Left lobe of liver (tissue), 2 donors: ENCODE results near the gene DEDD2. TPM values are rescaled to one million over a fixed set of nuclear protein-coding genes. Genes with fewer than 3 reads are reported as not detected.
A peak's percentile ranks its signal among the peaks of the same experiment; 100 is the strongest.

Experiments used
- ATAC-seq: fragments of 200-7000 bp; cut with Tn5 transposase; one replicate; pipeline ENCODE4 v1.9.1; 2020; ENCODE audit warnings: mild to moderate bottlenecking, moderate library complexity
- DNase-seq: peaks from one replicate; pipeline ENCODE4 v3.0.0-alpha.2; 2020; ENCODE audit warnings: low spot score
- total RNA-seq: library from RNA; stranded (reverse); gene quantifications from one replicate; pipeline ENCODE4 v1.2.1, GENCODE V29; 2021
- donor health status: DM: no; HTN: no; CAD: no; lungs with moderate emphysema.
- donor health status: DM: no; HTN: yes; CAD: no.

The DEDD2 gene
- total RNA-seq, 1 donor from 2014 or later, result 15.0 TPM

- ATAC-seq (no peak), DNase-seq (no peak)
Measured at GRCh38 chr19:42175952-42176648, 41.4 kb downstream of the DEDD2 start.

DNA sequence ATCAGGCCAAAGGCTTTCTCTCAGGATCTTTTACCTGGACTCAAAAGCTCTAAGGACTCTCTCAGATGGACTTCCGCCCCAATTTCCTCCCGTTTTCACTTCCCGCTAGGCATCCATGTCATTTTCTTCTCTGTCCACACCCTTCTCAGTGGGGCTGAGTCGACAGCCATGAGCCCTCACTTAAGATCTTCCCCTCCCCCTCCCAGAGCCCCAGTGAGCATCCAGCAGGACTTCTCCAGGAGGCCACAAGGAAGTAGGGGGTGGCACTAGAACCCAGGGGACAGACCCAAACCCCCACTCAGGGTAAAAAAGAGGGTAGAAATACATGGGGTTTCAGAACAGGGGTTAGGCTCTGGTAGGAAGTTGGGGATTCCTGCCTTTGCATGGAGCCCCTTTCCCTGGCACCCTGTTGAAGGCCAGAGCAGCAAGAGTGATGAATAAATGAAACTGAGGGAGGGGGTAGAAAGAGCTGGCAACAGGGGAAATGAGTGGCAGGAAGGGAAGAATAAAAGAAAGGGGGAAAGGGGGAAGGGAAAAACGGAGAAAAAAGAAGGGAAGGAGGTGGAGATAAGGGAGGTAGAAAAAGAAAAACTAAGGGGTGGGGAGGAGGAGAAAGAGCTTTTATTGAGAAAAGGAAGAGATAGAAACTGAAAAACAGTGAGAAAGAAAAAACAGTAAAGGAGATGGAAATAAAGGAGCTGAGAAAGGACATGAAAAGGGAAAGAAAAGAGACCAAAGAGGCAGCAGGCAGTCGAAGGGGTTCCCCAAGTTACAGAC, 42.3 kb downstream of the DEDD2 start:
- DNase-seq, result no peak
- ATAC-seq, result no peak

- DNase-seq (no peak), ATAC-seq (no peak)
Measured at GRCh38 chr19:42174188-42174587, 43.3 kb downstream of the DEDD2 start.

DNA sequence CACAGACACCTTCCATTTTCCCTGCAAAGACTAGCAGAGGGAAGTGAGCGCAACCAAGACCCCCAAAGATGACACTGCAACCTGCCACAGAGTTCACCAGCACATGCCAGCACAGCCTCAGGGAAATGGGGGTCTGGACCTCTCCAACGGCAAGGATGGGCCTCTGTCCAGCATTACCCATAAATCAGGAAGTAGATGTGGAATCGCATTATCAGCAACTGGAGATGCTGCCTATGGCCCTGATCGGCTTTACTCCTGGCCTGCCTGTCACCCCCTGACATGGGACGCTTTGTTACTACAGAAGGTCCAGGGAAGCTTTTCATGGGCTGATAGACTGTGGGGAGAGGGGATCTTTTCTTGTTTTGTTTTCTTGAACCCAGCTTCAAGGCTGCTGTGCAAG, 43.8 kb downstream of the DEDD2 start:
- ATAC-seq (no peak), DNase-seq (no peak)

DNA sequence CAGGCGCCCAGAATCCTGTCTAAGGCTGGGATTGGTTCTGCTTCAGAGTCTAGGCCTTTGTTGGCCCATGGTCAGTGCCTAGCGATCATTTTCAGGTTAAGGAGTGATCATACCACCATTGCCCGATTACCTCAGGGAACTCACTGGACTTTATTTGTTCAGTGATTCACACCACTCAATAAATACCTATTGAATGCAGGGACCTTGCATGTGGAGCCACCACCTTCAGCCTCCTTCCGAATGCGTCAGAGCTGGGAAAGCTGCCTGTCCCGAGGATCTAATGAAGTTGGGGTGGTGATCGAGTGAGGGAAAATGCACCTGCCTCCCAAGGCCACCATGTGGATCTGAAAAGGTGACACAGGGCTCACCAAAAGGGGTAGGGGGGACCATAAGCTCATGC, 45.2 kb downstream of the DEDD2 start:
- DNase-seq (no peak), ATAC-seq (no peak)

GRCh38 chr19:42170715-42171114, 46.8 kb downstream of the DEDD2 start:
- no peak for DNase-seq
- no peak for ATAC-seq

DNA sequence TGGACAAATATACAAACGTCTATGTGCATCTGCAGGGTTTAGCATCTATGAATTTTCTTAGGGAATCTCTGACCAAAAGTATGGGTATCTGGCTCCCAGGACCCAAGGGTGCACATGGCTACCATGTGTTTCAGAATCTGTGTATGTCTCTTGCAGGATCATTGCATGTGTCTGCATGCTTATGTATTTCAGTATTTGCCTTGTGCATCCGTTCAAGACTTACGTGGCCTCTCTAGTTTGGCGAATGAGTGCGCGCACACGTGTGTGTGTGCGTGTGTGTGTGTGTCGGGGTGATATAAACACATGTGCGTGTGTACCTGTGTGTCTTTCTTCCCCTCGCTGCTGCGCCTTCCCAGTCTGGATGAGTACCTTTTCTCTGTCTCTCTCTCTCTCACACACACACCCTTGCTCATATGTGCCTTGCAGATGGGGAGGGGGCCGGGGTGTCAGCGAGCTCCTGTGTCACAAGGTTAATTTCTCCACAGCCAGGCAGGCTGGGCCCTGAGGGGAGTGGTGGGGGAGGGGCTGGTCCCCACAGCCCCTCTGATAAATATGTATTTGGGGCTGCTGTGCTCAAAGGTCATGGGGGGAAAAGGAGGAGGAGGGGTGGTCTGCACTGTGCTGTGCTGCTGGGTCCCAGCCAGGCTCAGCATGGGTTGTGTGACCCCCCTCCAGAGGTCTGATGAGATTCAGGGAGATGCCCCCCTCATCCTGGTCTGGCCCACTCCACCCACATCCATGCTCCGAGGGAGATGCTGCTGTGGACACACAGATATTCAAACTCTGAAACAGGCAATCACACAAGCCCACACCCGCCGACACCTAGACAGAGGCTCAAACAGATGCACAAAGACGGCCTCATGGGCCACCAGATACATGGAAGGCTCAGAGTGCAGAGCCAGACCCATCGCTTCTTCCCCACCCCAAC, 47.7 kb downstream of the DEDD2 start:
- no peak for ATAC-seq

DNA sequence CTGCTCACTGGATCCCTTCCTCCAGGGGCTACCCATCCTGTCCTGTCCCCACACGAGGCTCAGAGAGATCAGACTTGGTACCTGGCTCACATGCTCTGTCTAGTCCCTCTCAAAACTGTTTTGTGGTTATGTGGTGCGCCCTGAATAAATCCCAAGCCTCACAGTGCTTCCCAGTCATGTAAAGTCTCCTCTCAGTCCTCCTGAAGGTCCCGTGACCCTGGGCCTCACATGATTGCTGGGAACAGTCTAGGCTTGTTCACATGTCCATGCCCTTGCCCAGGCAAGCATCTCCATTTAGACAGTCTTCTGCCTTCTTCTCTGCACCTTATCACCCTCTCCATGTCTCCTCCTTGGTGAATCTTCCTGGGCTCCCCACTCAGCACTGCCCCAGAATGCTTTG, 49.3 kb downstream of the DEDD2 start:
- DNase-seq (no peak), ATAC-seq (no peak)

More for the DNA sequence above, 47.7 kb downstream of the DEDD2 start:
- DNase-seq, result no peak

DNA sequence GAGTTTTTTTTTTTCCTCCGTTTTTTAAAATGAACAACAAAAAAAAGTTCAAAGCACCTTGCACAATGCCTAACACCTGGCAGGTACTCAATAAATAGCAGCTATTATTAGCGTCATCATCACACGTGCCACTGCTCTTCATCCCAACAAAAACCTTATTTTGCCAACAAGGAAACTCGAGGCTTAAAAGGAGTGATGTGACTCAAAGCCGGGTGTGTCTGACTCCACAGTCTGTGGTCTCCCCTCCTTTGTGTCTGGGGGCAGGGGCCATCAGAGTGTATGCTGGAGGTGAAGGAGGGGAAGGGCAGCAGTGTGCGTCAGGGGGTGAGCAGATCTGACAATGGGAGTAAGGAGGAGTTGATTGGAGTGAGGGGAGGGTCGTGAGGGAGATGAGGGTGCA, 51.2 kb downstream of the DEDD2 start:
- DNase-seq (no peak), ATAC-seq (no peak)

GRCh38 chr19:42165146-42165545, 52.3 kb downstream of the DEDD2 start:
- DNase-seq (no peak), ATAC-seq (no peak)

DNA sequence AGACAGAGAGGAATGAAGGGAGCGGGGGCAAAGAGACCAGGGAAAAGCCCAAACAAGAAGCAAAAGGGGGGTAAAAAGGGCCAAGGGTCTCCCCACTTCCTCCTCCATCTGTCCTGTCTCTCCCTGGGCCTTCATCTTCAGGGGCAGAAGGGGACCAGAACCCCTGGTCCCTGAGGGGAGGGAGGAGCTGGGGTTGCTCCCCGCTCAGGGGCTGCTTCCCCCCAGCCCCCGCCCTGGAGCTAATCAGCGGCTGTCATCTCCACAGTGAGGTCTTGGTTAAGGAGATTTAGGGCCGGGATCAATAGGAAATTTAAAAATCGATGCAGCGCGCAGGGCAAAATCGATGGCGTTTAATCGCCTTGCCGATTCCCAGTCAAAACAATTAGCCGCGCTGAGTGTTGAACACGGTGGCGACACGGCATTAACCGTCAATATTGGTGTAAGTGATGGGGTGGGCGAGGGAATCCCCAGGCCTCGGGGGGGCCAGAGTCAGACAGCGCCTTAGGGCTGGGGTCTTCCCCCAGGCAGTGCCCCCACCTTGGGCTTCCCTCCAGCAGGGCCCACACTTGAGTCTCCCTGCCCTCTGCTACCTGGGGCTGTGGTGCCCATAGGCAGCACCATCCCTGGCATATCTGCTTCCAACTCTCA, 55.7 kb downstream of the DEDD2 start:
- ATAC-seq, result no peak
- DNase-seq, result no peak

DNA sequence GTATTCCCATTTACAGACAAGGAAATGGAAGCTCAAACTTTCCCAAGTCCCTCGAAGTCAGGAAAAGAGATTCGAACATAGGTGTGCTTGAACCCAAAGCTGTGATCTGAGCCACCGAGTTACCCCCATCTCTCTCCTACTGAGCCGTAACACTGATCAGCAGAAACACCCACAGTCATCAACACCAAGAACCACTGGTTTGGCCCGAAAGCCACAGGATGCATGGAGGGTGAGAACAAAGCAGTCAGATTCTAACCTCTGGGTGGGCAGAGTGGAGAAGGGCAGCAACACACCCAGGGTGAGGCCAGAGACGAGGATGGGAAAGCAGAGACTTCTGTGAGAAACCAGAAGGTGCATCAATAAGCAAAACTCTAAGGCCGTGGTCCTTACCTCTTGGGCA, 57.5 kb downstream of the DEDD2 start:
- DNase-seq (no peak), ATAC-seq (no peak)

DNA sequence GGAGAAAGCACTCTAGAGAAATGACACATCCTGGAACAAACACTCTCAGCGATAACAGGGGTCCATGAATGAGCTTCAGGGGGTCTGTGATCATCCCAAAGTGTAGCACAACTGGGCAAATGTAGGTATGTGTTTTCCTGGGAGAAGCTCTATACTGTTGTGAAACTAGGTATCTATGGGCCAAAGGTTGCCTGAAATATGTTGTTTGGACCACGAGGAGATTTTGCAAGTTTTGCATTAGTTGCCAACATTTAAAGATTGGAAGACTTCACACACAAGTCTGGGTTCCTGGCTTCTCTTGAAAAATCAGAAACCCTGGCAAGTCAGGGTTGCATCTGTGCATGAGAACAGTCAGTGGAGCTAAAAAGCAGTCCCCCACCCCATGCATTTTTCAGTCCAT, 58.6 kb downstream of the DEDD2 start:
- ATAC-seq, result peak; percentile 83

DNA sequence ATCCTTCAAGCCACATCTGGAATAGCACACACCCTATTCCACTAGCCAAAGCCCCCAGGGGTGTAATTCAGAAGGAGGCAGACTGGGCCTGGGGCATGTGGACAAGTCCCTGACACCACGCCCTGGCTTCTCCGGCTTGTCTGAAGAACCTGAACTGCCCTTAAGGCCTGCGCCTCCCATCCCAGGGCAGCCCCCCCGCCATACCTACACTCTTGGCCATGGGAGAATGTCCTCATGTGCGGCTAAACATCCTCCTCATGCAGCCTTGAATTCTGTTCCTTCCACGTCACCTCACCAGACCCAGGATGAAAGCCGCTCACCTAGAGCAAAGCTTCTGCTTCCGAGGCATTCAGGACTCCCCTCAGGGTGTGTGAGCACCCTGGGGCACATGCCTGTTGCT, 60.9 kb downstream of the DEDD2 start:
- DNase-seq (no peak), ATAC-seq (no peak)

More for the DNA sequence above, 58.6 kb downstream of the DEDD2 start:
- no peak for DNase-seq

DNA sequence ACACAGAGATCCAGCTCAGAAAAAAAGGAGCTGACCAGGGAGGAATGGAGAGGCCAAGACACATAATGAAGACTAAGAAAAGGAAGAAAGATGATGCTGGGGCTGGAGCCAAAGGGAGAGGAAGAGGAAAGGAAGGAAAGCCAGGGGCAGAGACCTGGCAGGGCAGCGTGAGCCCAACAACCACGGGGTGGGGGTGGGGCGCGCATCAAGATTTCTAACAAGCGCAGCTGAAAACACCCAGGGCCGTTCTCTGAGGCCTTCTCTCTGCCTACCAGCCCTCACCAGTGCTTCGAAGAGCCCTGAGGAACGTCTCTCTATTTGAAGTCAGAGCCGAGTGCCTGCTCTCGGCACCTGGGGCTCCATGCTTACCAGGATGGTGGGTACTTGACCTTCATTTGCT, 61.7 kb downstream of the DEDD2 start:
- no peak for DNase-seq
- no peak for ATAC-seq

DNA sequence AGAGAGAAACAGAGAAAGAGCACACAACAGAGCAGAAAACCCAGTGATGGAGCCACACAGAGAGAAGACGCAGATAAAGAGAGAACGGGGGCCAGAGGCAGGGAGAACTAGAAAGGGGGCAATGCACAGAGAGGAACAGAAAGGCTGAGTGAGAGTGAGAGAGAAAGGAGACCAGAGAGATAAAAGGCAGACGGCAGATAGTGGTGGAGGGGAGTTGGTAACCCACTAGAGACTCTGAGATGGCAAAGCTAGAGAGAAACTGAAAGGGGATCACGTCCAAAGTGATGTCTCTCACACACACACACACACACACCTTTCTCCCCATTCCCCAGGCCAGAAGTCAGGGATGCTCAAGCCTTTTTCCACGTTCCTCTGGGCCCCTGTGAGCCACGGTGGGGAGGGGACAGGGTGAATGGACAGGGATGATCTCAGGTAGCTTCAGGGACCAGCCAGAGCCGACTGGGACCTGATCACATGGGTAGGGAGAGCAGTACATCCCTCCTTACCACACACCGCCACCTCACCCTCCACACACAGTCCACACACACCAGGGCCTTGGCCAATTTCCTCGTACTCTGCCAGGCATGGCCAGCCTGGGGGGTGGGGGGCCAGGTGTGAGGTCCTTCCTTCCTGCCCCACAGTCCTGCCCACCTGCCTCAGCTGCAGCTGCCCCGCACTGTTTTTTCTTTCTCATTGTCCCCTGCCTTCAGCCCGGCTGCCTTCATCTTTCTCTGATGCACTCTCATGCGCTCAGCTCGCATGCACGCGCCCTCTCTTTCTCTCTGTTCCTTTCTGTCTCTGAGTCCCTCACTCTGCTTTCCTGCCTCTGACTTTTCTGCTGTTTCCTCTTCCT, 62.8 kb downstream of the DEDD2 start:
- no peak for ATAC-seq
- no peak for DNase-seq

- no peak for DNase-seq
Measured at GRCh38 chr19:42153672-42154433, 63.6 kb downstream of the DEDD2 start.

GRCh38 chr19:42152910-42153671, 64.4 kb downstream of the DEDD2 start:
- no peak for ATAC-seq
- no peak for DNase-seq

More at GRCh38 chr19:42153672-42154433, 63.6 kb downstream of the DEDD2 start:
- ATAC-seq, result no peak
